Measurements from ENCODE around the gene ZNF605.

DNA sequence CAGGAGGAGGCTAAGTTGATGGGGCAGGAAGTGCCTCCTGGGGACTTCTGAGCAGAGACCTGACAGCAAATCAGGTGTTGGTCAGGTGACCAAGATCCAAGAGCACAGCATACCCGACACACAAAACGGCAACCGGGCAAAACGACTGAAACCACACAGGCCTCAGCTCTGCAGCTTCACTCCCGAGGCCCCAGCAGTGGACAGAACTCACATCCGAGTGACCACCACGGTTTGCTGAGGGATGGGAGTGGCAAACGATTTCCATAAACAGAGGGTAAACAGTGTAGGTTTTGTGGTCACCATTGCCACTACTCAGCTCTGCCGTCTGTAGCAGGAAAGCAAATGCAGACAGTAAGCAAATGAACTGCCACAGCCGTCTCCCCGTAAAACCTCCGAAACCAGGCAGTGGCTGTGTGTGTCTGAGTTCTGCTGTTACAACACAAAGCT, 83.1 kb downstream of the ZNF605 start:
- TF ChIP-seq EZH2 (IDR thresholded peaks at IDR 0.05; ENCODE audit: low read length, unreplicated experiment), result no peak
- TF ChIP-seq, protein P1, sequence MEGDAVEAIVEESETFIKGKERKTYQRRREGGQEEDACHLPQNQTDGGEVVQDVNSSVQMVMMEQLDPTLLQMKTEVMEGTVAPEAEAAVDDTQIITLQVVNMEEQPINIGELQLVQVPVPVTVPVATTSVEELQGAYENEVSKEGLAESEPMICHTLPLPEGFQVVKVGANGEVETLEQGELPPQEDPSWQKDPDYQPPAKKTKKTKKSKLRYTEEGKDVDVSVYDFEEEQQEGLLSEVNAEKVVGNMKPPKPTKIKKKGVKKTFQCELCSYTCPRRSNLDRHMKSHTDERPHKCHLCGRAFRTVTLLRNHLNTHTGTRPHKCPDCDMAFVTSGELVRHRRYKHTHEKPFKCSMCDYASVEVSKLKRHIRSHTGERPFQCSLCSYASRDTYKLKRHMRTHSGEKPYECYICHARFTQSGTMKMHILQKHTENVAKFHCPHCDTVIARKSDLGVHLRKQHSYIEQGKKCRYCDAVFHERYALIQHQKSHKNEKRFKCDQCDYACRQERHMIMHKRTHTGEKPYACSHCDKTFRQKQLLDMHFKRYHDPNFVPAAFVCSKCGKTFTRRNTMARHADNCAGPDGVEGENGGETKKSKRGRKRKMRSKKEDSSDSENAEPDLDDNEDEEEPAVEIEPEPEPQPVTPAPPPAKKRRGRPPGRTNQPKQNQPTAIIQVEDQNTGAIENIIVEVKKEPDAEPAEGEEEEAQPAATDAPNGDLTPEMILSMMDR (conservative IDR thresholded peaks at IDR 0.05; ENCODE audit: low read depth, low read length), result no peak

Data from PC-3 (cell line).